Body of pancreas (tissue), 4 donors: ENCODE data around the gene TEX264.

Experiments used
- CTCF ChIP-seq, 7 experiments: fragments of 450-650 bp in 4 of 7; fragments of 200-600 bp in 3 of 7; sonication (generic) in 3 of 7; IDR thresholded peaks; one replicate each; pipeline ENCODE4 v1.5.1; 2016 to 2019; ENCODE audit warnings: antibody characterized with exemption in 7 of 7
- POLR2A ChIP-seq, 3 donors: fragments of 450-650 bp; IDR thresholded peaks; one replicate each; pipeline ENCODE4 v1.6.1; 2016; ENCODE audit warnings: antibody characterized with exemption in 3 of 3, mild to moderate bottlenecking in 2 of 3

DNA sequence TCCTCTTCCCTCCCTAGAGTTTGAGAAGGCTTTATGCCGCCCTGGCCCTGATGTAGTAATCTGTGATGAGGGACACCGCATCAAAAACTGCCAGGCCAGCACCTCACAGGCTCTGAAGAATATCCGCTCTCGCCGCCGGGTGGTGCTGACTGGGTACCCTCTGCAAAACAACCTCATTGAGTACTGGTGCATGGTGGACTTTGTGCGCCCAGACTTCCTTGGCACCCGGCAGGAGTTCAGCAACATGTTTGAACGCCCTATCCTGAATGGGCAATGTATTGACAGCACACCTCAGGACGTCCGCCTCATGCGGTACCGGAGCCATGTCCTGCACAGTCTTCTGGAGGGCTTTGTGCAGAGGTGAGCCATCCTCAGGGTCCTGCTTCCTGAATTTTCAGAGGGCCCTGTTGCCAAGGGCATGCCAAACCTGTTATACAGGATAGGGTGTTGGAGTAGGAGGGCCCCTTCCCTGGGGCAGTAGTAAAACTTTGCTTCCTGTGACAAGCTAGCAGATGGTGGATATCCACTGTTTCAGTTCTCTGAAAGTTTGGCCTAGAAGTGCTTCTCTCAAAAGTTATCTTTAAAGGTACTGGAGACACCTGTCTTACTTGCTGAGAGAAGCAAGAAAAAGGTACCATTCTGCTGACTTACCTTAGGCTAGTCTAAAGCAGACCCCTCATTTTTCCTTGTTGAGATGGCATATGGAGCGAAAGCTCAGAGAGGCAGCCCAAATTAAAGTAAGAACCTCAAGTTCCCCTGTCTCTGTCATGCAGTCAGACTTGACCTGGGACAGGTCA, 33.7 kb upstream of the TEX264 start:
- no peak for TF ChIP-seq CTCF (IDR thresholded peaks at IDR 0.05)
- TF ChIP-seq POLR2A (IDR thresholded peaks at IDR 0.05) = no peak
